Measurements from ENCODE around the gene EPM2AIP1. TPM values are rescaled to one million over a fixed set of nuclear protein-coding genes. Genes with fewer than 3 reads are reported as not detected.

EPM2AIP1 gene
- polyA plus RNA-seq, 1 donor from 2014 or later, result 41.4 TPM

- Histone ChIP-seq H3K4me3 (ENCODE audit: low read length) (no peak overlapping the region), H3F3A (ENCODE audit: insufficient read depth, low read length, poor library complexity, severe bottlenecking) (no peaks in the 10 kb centered on the region), H3K9me3 (ENCODE audit: low read length) (no peaks in the 10 kb centered on the region), H3K4me2 (ENCODE audit: low read length) (no peak overlapping the region), H3K9me2 (ENCODE audit: insufficient read depth, low read length) (no peaks in the 10 kb centered on the region), H2AFZ (ENCODE audit: low read depth, low read length) (no peak overlapping the region), H3K27ac (ENCODE audit: low read length) (no peak overlapping the region), H3K36me3 (ENCODE audit: insufficient read depth, low read length) (no peaks in the 10 kb centered on the region), H4K20me1 (ENCODE audit: insufficient read depth) (no peaks in the 10 kb centered on the region), H3K79me2 (replicated peaks; ENCODE audit: insufficient read depth, low read length) (no peaks in the 10 kb centered on the region), H3K9ac (ENCODE audit: low read length) (no peak overlapping the region), H3K27me3 (ENCODE audit: insufficient read depth, low read depth, low read length) (no peaks in the 10 kb centered on the region)
- TF ChIP-seq CTCF (IDR thresholded peaks at IDR 0.05; ENCODE audit: poor library complexity, severe bottlenecking) (no peak), EZH2 (IDR thresholded peaks at IDR 0.05; ENCODE audit: borderline replicate concordance, insufficient read depth, low read length, poor library complexity, severe bottlenecking) (no peak), MXI1 (conservative IDR thresholded peaks at IDR 0.05; ENCODE audit: poor library complexity, severe bottlenecking) (no peak), TAF1 (IDR thresholded peaks at IDR 0.05; ENCODE audit: low read depth) (no peak), SMC3 (conservative IDR thresholded peaks at IDR 0.05; ENCODE audit: poor library complexity) (no peak), RAD21 (conservative IDR thresholded peaks at IDR 0.05) (no peak), REST (IDR thresholded peaks at IDR 0.05; ENCODE audit: borderline replicate concordance) (no peak), POLR2AphosphoS5 (IDR thresholded peaks at IDR 0.05) (no peak), EP300 (conservative IDR thresholded peaks at IDR 0.05; ENCODE audit: poor library complexity, severe bottlenecking) (no peak)
These were observed 32.4 kb downstream of the EPM2AIP1 start for GRCh38 chr3:36960502-36960901.

DNA sequence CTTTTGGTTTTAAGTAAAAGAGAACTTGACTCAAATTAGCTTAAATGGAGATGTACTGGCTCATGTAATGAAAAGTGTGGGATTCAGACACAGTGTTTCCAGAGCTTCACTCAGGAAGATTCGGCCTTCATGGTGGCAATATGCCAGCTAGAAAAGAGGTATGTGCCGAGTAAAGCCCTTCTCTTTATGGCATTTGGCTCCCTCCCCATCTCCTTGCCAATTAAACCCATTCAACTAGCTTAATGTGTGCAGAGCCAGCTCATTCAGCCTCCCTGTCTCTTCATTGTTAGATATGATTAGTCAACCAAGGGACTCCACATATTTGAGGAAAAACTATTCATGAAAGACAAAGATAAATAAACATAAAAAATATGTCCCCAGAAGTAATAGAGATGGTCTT, 33.1 kb downstream of the EPM2AIP1 start:
- TF ChIP-seq SMC3 (conservative IDR thresholded peaks at IDR 0.05; ENCODE audit: poor library complexity), result no peak
- no peak for TF ChIP-seq CTCF (IDR thresholded peaks at IDR 0.05; ENCODE audit: poor library complexity, severe bottlenecking)
- no peak for TF ChIP-seq EZH2 (IDR thresholded peaks at IDR 0.05; ENCODE audit: borderline replicate concordance, insufficient read depth, low read length, poor library complexity, severe bottlenecking)
- TF ChIP-seq REST (IDR thresholded peaks at IDR 0.05; ENCODE audit: borderline replicate concordance), result no peak
- TF ChIP-seq TAF1 (IDR thresholded peaks at IDR 0.05; ENCODE audit: low read depth), result no peak
- no peak for TF ChIP-seq EP300 (conservative IDR thresholded peaks at IDR 0.05; ENCODE audit: poor library complexity, severe bottlenecking)
- no peak for TF ChIP-seq POLR2AphosphoS5 (IDR thresholded peaks at IDR 0.05)
- TF ChIP-seq RAD21 (conservative IDR thresholded peaks at IDR 0.05), result no peak
- no peak for TF ChIP-seq MXI1 (conservative IDR thresholded peaks at IDR 0.05; ENCODE audit: poor library complexity, severe bottlenecking)
- Histone ChIP-seq H3K27ac (ENCODE audit: low read length) (no peak overlapping the region), H3K4me3 (ENCODE audit: low read length) (no peak overlapping the region), H3K9me3 (ENCODE audit: low read length) (no peaks in the 10 kb centered on the region), H3K9me2 (ENCODE audit: insufficient read depth, low read length) (no peaks in the 10 kb centered on the region), H3K4me2 (ENCODE audit: low read length) (no peak overlapping the region), H3K9ac (ENCODE audit: low read length) (no peak overlapping the region), H3K36me3 (ENCODE audit: insufficient read depth, low read length) (no peaks in the 10 kb centered on the region), H4K20me1 (ENCODE audit: insufficient read depth) (no peaks in the 10 kb centered on the region), H3F3A (ENCODE audit: insufficient read depth, low read length, poor library complexity, severe bottlenecking) (no peaks in the 10 kb centered on the region), H2AFZ (ENCODE audit: low read depth, low read length) (no peak overlapping the region), H3K79me2 (replicated peaks; ENCODE audit: insufficient read depth, low read length) (no peaks in the 10 kb centered on the region), H3K27me3 (ENCODE audit: insufficient read depth, low read depth, low read length) (no peaks in the 10 kb centered on the region)

All from neural cell (in vitro differentiated cells).